Neural cell (in vitro differentiated cells): ENCODE data around the gene DECR2. TPM values are rescaled to one million over a fixed set of nuclear protein-coding genes. Genes with fewer than 3 reads are reported as not detected.

Source experiments
- H2AFZ ChIP-seq: fragments of 200-600, 300-800 bp; sonication (generic), shearing (Covaris generic); 2 replicates; pipeline ENCODE4 v1.6.0; 2014; ENCODE audit warnings: low read depth, mild to moderate bottlenecking, antibody characterized with exemption, low read length, moderate library complexity
- H3F3A ChIP-seq: fragments of 200-600 bp; shearing (Covaris generic); 2 replicates; pipeline ENCODE4 v1.6.1; 2016; ENCODE audit warnings: mild to moderate bottlenecking, moderate library complexity, mixed read lengths, antibody characterized with exemption, low read length; ENCODE audit not compliant: insufficient read depth, poor library complexity, severe bottlenecking
- H3K27ac ChIP-seq: fragments of 200-600, 300-800 bp; sonication (generic), shearing (Covaris generic); 2 replicates; pipeline ENCODE4 v1.5.1; 2014; ENCODE audit warnings: mild to moderate bottlenecking, low read length, moderate library complexity
- H3K27me3 ChIP-seq: fragments of 300-800, 200-600 bp; sonication (generic), shearing (Covaris generic); 2 replicates; pipeline ENCODE4 v1.6.0; 2014; ENCODE audit warnings: mild to moderate bottlenecking, low read depth, low read length, moderate library complexity; ENCODE audit not compliant: insufficient read depth
- H3K36me3 ChIP-seq: fragments of 300-800, 200-600 bp; sonication (generic), shearing (Covaris generic); 2 replicates; pipeline ENCODE4 v1.5.1; 2014; ENCODE audit warnings: mild to moderate bottlenecking, antibody characterized with exemption, low read length, moderate library complexity; ENCODE audit not compliant: insufficient read depth
- H3K4me2 ChIP-seq: fragments of 300-800, 200-600 bp; sonication (generic), shearing (Covaris generic); 2 replicates; pipeline ENCODE4 v1.6.0; 2014; ENCODE audit warnings: mild to moderate bottlenecking, low read length
- H3K4me3 ChIP-seq: fragments of 300-800, 200-600 bp; sonication (generic), shearing (Covaris generic); 2 replicates; pipeline ENCODE4 v1.5.1; 2014; ENCODE audit warnings: mild to moderate bottlenecking, low read length, moderate library complexity
- H3K79me2 ChIP-seq: fragments of 200-600 bp; shearing (Covaris generic); replicated peaks from 2 replicates; pipeline ENCODE4 v1.6.0; 2014; ENCODE audit warnings: mild to moderate bottlenecking, low read length, moderate library complexity; ENCODE audit not compliant: insufficient read depth
- H3K9ac ChIP-seq: fragments of 300-800, 200-600 bp; sonication (generic), shearing (Covaris generic); 2 replicates; pipeline ENCODE4 v1.6.1; 2016; ENCODE audit warnings: mild to moderate bottlenecking, low read length, mixed read lengths
- H3K9me2 ChIP-seq: fragments of 200-600 bp; shearing (Covaris generic); 2 replicates; pipeline ENCODE4 v1.6.1; 2016; ENCODE audit warnings: mild to moderate bottlenecking, low read length, mixed read lengths; ENCODE audit not compliant: insufficient read depth
- H3K9me3 ChIP-seq: fragments of 200-600, 300-800 bp; sonication (generic), shearing (Covaris generic); 2 replicates; pipeline ENCODE4 v1.6.1; 2016; ENCODE audit warnings: mild to moderate bottlenecking, mixed run types, low read length, moderate library complexity, mixed read lengths
- H4K20me1 ChIP-seq: fragments of 200-600 bp; shearing (Covaris generic); 2 replicates; pipeline ENCODE4 v1.6.1; 2016; ENCODE audit warnings: mild to moderate bottlenecking, mixed run types; ENCODE audit not compliant: insufficient read depth
- EP300 ChIP-seq: fragments of 450-650 bp; conservative IDR thresholded peaks from 2 replicates; pipeline ENCODE4 v1.6.1; 2014; ENCODE audit warnings: antibody characterized with exemption, mild to moderate bottlenecking, moderate library complexity; ENCODE audit not compliant: poor library complexity, severe bottlenecking
- EZH2 ChIP-seq: fragments of 200-600, 300-800 bp; shearing (Covaris generic), sonication (generic); IDR thresholded peaks from 2 replicates; pipeline ENCODE4 v1.6.1; 2014; ENCODE audit warnings: antibody characterized with exemption, low read length, borderline replicate concordance, mild to moderate bottlenecking; ENCODE audit not compliant: insufficient read depth, poor library complexity, severe bottlenecking
- MXI1 ChIP-seq: fragments of 450-650 bp; conservative IDR thresholded peaks from 2 replicates; pipeline ENCODE4 v1.6.1; 2014; ENCODE audit warnings: antibody characterized with exemption, mild to moderate bottlenecking; ENCODE audit not compliant: poor library complexity, severe bottlenecking
- POLR2AphosphoS5 ChIP-seq: IDR thresholded peaks from 2 replicates; pipeline ENCODE4 v1.6.1; 2012
- RAD21 ChIP-seq: fragments of 450-650 bp; conservative IDR thresholded peaks from 2 replicates; pipeline ENCODE4 v1.6.1; 2014; ENCODE audit warnings: antibody characterized with exemption, mild to moderate bottlenecking, moderate library complexity
- REST ChIP-seq: IDR thresholded peaks from 2 replicates; pipeline ENCODE4 v1.6.1; 2012; ENCODE audit warnings: borderline replicate concordance
- SMC3 ChIP-seq: fragments of 450-650 bp; conservative IDR thresholded peaks from 2 replicates; pipeline ENCODE4 v1.6.1; 2014; ENCODE audit warnings: antibody characterized with exemption, mild to moderate bottlenecking, moderate library complexity; ENCODE audit not compliant: poor library complexity
- TAF1 ChIP-seq: IDR thresholded peaks from 2 replicates; pipeline ENCODE4 v1.6.1; 2012; ENCODE audit warnings: low read depth
- polyA plus RNA-seq: library from polyadenylated mRNA; depleted of rRNA; stranded (reverse); fragments of >200 nt; gene quantifications from 2 replicates; pipeline ENCODE4 v1.2.3, GENCODE V29; 2014
- TF ChIP-seq, protein P1 (sequence below): fragments of 450-650 bp; IDR thresholded peaks from 2 replicates; pipeline ENCODE4 v1.5.1; 2014; ENCODE audit warnings: antibody characterized with exemption, mild to moderate bottlenecking, moderate library complexity; ENCODE audit not compliant: poor library complexity, severe bottlenecking

DECR2 gene
- polyA plus RNA-seq, 1 donor from 2014 or later, result 58.8 TPM

GRCh38 chr16:399340-400019 is 2.2 kb upstream of the DECR2 start:
- TF ChIP-seq MXI1 (no peak), TAF1 (no peak), EZH2 (no peak), REST (no peak), RAD21 (no peak), EP300 (no peak), SMC3 (no peak), POLR2AphosphoS5 (no peak)
- TF ChIP-seq, protein P1, sequence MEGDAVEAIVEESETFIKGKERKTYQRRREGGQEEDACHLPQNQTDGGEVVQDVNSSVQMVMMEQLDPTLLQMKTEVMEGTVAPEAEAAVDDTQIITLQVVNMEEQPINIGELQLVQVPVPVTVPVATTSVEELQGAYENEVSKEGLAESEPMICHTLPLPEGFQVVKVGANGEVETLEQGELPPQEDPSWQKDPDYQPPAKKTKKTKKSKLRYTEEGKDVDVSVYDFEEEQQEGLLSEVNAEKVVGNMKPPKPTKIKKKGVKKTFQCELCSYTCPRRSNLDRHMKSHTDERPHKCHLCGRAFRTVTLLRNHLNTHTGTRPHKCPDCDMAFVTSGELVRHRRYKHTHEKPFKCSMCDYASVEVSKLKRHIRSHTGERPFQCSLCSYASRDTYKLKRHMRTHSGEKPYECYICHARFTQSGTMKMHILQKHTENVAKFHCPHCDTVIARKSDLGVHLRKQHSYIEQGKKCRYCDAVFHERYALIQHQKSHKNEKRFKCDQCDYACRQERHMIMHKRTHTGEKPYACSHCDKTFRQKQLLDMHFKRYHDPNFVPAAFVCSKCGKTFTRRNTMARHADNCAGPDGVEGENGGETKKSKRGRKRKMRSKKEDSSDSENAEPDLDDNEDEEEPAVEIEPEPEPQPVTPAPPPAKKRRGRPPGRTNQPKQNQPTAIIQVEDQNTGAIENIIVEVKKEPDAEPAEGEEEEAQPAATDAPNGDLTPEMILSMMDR, result no peak
- Histone ChIP-seq H3K79me2 (no peaks in the 10 kb centered on the region), H3K27me3 (no peaks in the 10 kb centered on the region), H3K4me3 (no peak overlapping the region), H3K4me2 (no peak overlapping the region), H3K36me3 (no peaks in the 10 kb centered on the region), H3F3A (no peaks in the 10 kb centered on the region), H3K9me3 (no peaks in the 10 kb centered on the region), H4K20me1 (no peaks in the 10 kb centered on the region), H3K27ac (no peak overlapping the region), H3K9ac (no peak overlapping the region), H2AFZ (no peak overlapping the region), H3K9me2 (no peaks in the 10 kb centered on the region)

DNA sequence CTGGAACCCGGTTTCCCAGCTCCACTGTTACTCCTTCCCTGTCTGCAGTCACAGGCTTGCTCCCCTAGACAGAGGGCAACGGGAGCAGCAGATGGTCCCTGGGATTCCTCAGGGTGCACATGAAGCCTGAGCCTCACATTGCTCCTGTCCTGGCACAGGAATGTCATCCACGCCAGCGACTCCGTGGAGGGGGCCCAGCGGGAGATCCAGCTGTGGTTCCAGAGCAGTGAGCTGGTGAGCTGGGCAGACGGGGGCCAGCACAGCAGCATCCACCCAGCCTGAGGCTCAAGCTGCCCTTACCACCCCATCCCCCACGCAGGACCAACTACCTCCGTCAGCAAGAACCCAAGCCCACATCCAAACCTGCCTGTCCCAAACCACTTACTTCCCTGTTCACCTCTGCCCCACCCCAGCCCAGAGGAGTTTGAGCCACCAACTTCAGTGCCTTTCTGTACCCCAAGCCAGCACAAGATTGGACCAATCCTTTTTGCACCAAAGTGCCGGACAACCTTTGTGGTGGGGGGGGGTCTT is 1.6 kb upstream of the DECR2 start:
- Histone ChIP-seq H3K9me2 (no peaks in the 10 kb centered on the region), H3K4me2 (no peak overlapping the region), H3K9ac (no peak overlapping the region), H3K79me2 (no peaks in the 10 kb centered on the region), H2AFZ (no peak overlapping the region), H3K36me3 (no peaks in the 10 kb centered on the region), H4K20me1 (no peaks in the 10 kb centered on the region), H3K9me3 (no peaks in the 10 kb centered on the region), H3K27me3 (no peaks in the 10 kb centered on the region), H3K4me3 (no peak overlapping the region), H3K27ac (no peak overlapping the region), H3F3A (no peaks in the 10 kb centered on the region)
- TF ChIP-seq EP300 (no peak), REST (no peak), RAD21 (no peak)
- TF ChIP-seq, protein P1, result no peak
